Motor neuron (in vitro differentiated cells): ENCODE results near the gene MAGI2. TPM values are rescaled to one million over a fixed set of nuclear protein-coding genes. Genes with fewer than 3 reads are reported as not detected.

Experiments used
- ATAC-seq, 8 experiments: fragments of 200-7000 bp; cut with Tn5 transposase; replicated peaks in 6 of 8; 2 replicates each; pipeline ENCODE4 v1.8.0; 2021; ENCODE audit warnings: mild to moderate bottlenecking in 8 of 8, moderate library complexity in 8 of 8
- H3K27ac ChIP-seq, 2 donors: fragments of 250-450 bp; sonication (Bioruptor Pico); 2 replicates each; pipeline ENCODE4 v1.9.0; 2021; ENCODE audit warnings: antibody characterized with exemption in 2 of 2, mild to moderate bottlenecking in 2 of 2, moderate library complexity in 1 of 2
- H3K4me1 ChIP-seq, 2 donors: fragments of 250-450 bp; sonication (Bioruptor Pico); replicated peaks in 1 of 2; 2 replicates each; pipeline ENCODE4 v1.6.1; 2021; ENCODE audit warnings: antibody characterized with exemption in 2 of 2, mild to moderate bottlenecking in 2 of 2, moderate library complexity in 1 of 2
- H3K4me3 ChIP-seq, 5 donors: fragments of 250-450 bp; sonication (Bioruptor Pico); 2 replicates each; pipeline ENCODE4 v1.9.0; 2021; ENCODE audit warnings: antibody characterized with exemption in 5 of 5, mild to moderate bottlenecking in 5 of 5, moderate library complexity in 4 of 5
- WGBS, 10 experiments: fragments of 450-650 bp; shearing (Covaris generic); methylation state at CpG; one replicate each; pipeline ENCODE4 v1.0.0; 2022; 5-methylcytosine and 5-hydroxymethylcytosine counted together
- in situ Hi-C, 9 experiments: fragments of 400-800 bp; cut with MboI; loops; one replicate each; pipeline ENCODE4 v1.15.0; 2021; ENCODE audit warnings: low sequenced_read_pairs in 9 of 9, low pct_unique_long_range_greater_than_20kb in 2 of 9; ENCODE audit not compliant: unreplicated experiment in 9 of 9
- total RNA-seq, 8 experiments: library from RNA; unstranded; fragments of 300-600 nt; gene quantifications; 2 replicates each; pipeline versions ENCODE4 v1.2.3 to v1.2.4, GENCODE V29; 2022

The MAGI2 gene
- total RNA-seq, 8 experiments from 2014 or later: 8.8 to 81.9 (median 28.2) TPM

DNA sequence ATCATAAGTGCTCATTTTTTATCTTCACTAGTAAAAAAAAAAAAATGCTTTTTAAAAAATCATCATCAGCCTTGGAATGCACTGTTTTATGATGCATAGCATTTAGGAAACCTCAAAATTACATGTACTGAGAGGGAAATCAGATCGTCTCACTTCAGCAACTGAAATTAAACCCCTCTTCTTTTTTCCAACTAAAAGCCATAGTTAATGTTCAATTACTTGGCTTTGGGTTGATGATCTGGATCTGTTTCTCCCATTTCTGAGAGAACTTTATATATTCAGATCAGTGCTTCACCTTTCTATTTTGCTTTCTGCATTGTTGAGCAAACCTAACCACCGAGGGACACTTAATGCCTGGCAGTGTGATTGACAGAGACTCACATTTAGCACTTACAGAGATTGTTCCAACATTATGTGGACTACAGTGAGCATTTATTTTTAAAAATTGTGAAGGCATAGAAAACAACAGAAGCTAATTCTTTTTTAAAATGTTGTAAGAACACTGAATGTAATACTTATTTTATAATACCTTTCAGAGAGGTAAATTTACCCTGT, 976.5 kb downstream of the MAGI2 start:
- H3K4me1 ChIP-seq: peaks cover 0 to 3% of the 10 kb centered on the region in 2 donors
- no peak for ATAC-seq
- H3K27ac ChIP-seq: no peak overlapping the region
- in situ Hi-C loops: loop anchor here in 1 of 9 experiments (25.0 kb wide), 1 partner anchor 365 kb away; no protein-coding TSS in a partner anchor
- WGBS, 10 experiments: 33 to 100% (median 63%) methylated on average over 1 to 2 of the region's 2 CpGs
- H3K4me3 ChIP-seq: no peak overlapping the region

GRCh38 chr7:78473571-78474301, 979.7 kb downstream of the MAGI2 start:
- in situ Hi-C loops: no loop called here
- Histone ChIP-seq H3K4me1 (peaks cover 0 to 14% of the 10 kb centered on the region in 2 donors), H3K4me3 (no peak overlapping the region), H3K27ac (no peak overlapping the region)
- WGBS, 10 experiments: 19 to 100% (median 78%) methylated on average over 1 to 5 of the region's 5 CpGs
- peak in 1 of 8 experiments; percentile 15 for ATAC-seq

GRCh38 chr7:78473021-78473420, 980.4 kb downstream of the MAGI2 start:
- in situ Hi-C loops: no loop called here
- Histone ChIP-seq H3K27ac (no peak overlapping the region), H3K4me1 (peaks cover 0 to 14% of the 10 kb centered on the region in 2 donors), H3K4me3 (no peak overlapping the region)
- ATAC-seq: peak in 1 of 8 experiments; percentile 26
- 100% methylated on average over 1 of the region's 1 CpG; no CpG with 5 or more reads in 7 of the 10 experiments for WGBS, 10 experiments

- peak in 2 of 8 experiments; percentile 58 to 79 for ATAC-seq
- no peak overlapping the region for H3K27ac ChIP-seq
- in situ Hi-C loops: no loop called here
- no peak overlapping the region for H3K4me3 ChIP-seq
- peaks cover 0 to 14% of the 10 kb centered on the region in 2 donors for H3K4me1 ChIP-seq
These were observed 980.9 kb downstream of the MAGI2 start for GRCh38 chr7:78472519-78472918.

GRCh38 chr7:78465894-78466293, 987.6 kb downstream of the MAGI2 start:
- no peak for ATAC-seq
- 55 to 100% (median 79%) methylated on average over 1 to 5 of the region's 5 CpGs for WGBS, 10 experiments
- no peak overlapping the region for H3K27ac ChIP-seq

GRCh38 chr7:78463039-78463438, 990.4 kb downstream of the MAGI2 start:
- Histone ChIP-seq H3K27ac (no peak overlapping the region), H3K4me1 (peaks cover 0 to 6% of the 10 kb centered on the region in 2 donors), H3K4me3 (no peak overlapping the region)
- 10 to 100% (median 82%) methylated on average over 1 to 3 of the region's 3 CpGs; no CpG with 5 or more reads in 3 of the 10 experiments for WGBS, 10 experiments
- no peak for ATAC-seq
- in situ Hi-C loops: no loop called here

More at GRCh38 chr7:78465894-78466293, 987.6 kb downstream of the MAGI2 start:
- peaks cover 0 to 16% of the 10 kb centered on the region in 2 donors for H3K4me1 ChIP-seq
- in situ Hi-C loops: no loop called here
- H3K4me3 ChIP-seq: no peak overlapping the region

DNA sequence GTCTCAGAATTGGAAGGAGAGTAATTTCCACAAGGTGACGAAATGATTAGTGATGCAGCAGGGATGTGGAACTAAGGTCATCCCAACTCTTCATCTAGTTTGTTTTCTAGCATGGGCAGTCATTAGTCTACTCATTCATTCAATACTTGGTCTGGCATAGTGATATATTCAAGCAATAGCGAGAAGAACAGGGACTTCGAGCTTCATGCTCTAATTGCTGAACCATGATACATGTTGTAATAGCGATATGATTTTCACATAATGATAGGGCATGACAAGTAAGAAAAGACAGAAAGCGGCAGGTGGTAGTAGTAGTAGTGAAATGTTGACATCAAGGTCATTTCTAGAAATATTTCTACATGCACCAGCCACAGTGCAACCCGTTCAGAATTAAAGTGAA, 1002.8 kb downstream of the MAGI2 start:
- no peak overlapping the region for H3K4me3 ChIP-seq
- 41 to 100% (median 73%) methylated on average over 1 to 6 of the region's 6 CpGs for WGBS, 10 experiments
- peak in 4 of 8 experiments; percentile 77 to 90 (median 84) for ATAC-seq
- no peak overlapping the region for H3K27ac ChIP-seq
- in situ Hi-C loops: no loop called here
- peaks cover 0 to 5% of the 10 kb centered on the region in 2 donors for H3K4me1 ChIP-seq

- WGBS, 10 experiments: 77 to 100% (median 94%) methylated on average over 1 to 4 of the region's 5 CpGs; no CpG with 5 or more reads in 1 of the 10 experiments
These were observed 1004.6 kb downstream of the MAGI2 start for GRCh38 chr7:78448911-78449310.

DNA sequence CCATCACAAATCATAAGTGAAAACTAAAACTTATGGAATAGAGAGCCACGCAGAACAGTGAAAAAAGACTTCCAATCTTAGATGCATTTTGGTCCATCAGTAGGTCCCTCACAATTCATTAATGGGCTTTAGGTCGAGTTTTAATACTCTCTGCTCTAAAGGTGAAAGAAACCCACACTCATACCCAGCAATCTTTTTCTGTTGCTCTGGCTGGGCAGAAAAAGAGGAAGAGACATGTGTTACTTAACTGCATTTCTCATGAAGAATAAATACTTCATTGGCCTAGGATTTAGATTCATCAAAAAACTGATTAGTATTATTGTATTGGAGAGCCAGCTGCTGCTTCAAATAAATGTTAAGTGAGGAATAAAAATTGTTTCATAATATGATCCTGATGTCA, 1009.2 kb downstream of the MAGI2 start:
- WGBS, 10 experiments: 33 to 100% (median 65%) methylated on average over 1 to 2 of the region's 2 CpGs
- in situ Hi-C loops: no loop called here
- no peak for ATAC-seq
- H3K27ac ChIP-seq: no peak overlapping the region
- no peak overlapping the region for H3K4me3 ChIP-seq
- H3K4me1 ChIP-seq: no peaks in the 10 kb centered on the region

More at GRCh38 chr7:78448911-78449310, 1004.6 kb downstream of the MAGI2 start:
- Histone ChIP-seq H3K27ac (no peak overlapping the region), H3K4me1 (peaks cover 0 to 5% of the 10 kb centered on the region in 2 donors), H3K4me3 (no peak overlapping the region)
- ATAC-seq: no peak
- in situ Hi-C loops: no loop called here

GRCh38 chr7:78443811-78444210, 1009.7 kb downstream of the MAGI2 start:
- Histone ChIP-seq H3K4me1 (no peaks in the 10 kb centered on the region), H3K27ac (no peak overlapping the region), H3K4me3 (no peak overlapping the region)
- ATAC-seq: no peak
- 60 to 100% (median 83%) methylated on average over 1 to 4 of the region's 4 CpGs; no CpG with 5 or more reads in 2 of the 10 experiments for WGBS, 10 experiments
- in situ Hi-C loops: no loop called here

DNA sequence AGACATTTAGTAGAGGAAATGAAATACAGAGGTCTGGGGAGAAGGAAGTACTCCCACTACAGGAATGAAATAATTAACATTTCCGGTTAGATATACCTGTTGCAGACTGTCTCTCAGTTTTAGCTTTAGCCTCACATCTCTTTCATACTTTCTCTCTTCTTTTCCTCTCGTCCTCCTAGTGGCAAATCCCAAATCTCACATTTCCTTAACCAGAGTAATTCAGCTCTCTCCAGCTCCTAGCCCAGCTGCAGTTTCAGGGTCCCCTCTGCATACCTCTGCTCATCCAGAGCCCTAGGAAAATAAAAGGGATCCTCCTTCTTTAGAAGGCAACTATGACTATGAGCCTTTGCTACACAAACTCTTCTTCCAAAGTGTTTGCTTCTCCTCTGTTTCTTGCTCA, 1011.7 kb downstream of the MAGI2 start:
- WGBS, 10 experiments: 37 to 90% (median 64%) methylated on average over 1 to 2 of the region's 2 CpGs; no CpG with 5 or more reads in 1 of the 10 experiments
- H3K4me3 ChIP-seq: no peak overlapping the region
- H3K4me1 ChIP-seq: no peaks in the 10 kb centered on the region
- in situ Hi-C loops: no loop called here
- no peak overlapping the region for H3K27ac ChIP-seq
- no peak for ATAC-seq

GRCh38 chr7:78438433-78438832, 1015.0 kb downstream of the MAGI2 start:
- ATAC-seq: no peak
- H3K4me1 ChIP-seq: no peaks in the 10 kb centered on the region
- in situ Hi-C loops: no loop called here
- no peak overlapping the region for H3K27ac ChIP-seq
- H3K4me3 ChIP-seq: no peak overlapping the region
- 40 to 100% (median 90%) methylated on average over 1 to 7 of the region's 7 CpGs for WGBS, 10 experiments

- in situ Hi-C loops: no loop called here
- Histone ChIP-seq H3K4me3 (no peak overlapping the region), H3K27ac (no peak overlapping the region), H3K4me1 (no peaks in the 10 kb centered on the region)
- 17 to 83% (median 52%) methylated on average over 1 to 3 of the region's 5 CpGs; no CpG with 5 or more reads in 4 of the 10 experiments for WGBS, 10 experiments
- ATAC-seq: no peak
These were observed 1016.3 kb downstream of the MAGI2 start for GRCh38 chr7:78437118-78437517.
